Astrocyte (in vitro differentiated cells and primary cell): ENCODE measurements around the gene GRIK1. TPM values are rescaled to one million over a fixed set of nuclear protein-coding genes. Genes with fewer than 3 reads are reported as not detected.

Experiments
- DNase-seq: peaks from one replicate; pipeline ENCODE4 v3.0.0-alpha.2; 2010; ENCODE audit warnings: low read depth
- FAIRE-seq: peaks from 2 replicates; lab custom pipeline; 2011; peaks lifted over from hg19 to GRCh38; lab: Jason Lieb, UNC
- H2AFZ ChIP-seq: 2 replicates; pipeline ENCODE4 v1.6.0; 2012; ENCODE audit warnings: low read depth, low read length, inconsistent platforms
- H3K27ac ChIP-seq: 2 replicates; pipeline ENCODE4 v1.5.1; 2011; ENCODE audit warnings: low read depth, low read length, inconsistent platforms
- H3K27me3 ChIP-seq: 2 replicates; pipeline ENCODE4 v1.6.0; 2011; ENCODE audit warnings: low read length, inconsistent platforms; ENCODE audit not compliant: insufficient read depth
- H3K36me3 ChIP-seq: 2 replicates; pipeline ENCODE4 v1.5.1; 2011; ENCODE audit warnings: low read length, inconsistent platforms; ENCODE audit not compliant: insufficient read depth
- H3K4me1 ChIP-seq: 2 replicates; pipeline ENCODE4 v1.5.1; 2011; ENCODE audit warnings: low read length, inconsistent platforms; ENCODE audit not compliant: insufficient read depth
- H3K4me2 ChIP-seq: 2 replicates; pipeline ENCODE4 v1.6.0; 2012; ENCODE audit warnings: low read length, inconsistent platforms
- H3K4me3 ChIP-seq: 2 replicates; pipeline ENCODE4 v1.5.1; 2011; ENCODE audit warnings: low read depth, mild to moderate bottlenecking, low read length, inconsistent platforms; ENCODE audit not compliant: insufficient read depth
- H3K79me2 ChIP-seq: 2 replicates; pipeline ENCODE4 v1.6.0; 2012; ENCODE audit warnings: mild to moderate bottlenecking, low read length, inconsistent platforms; ENCODE audit not compliant: insufficient read depth
- H3K9ac ChIP-seq: 2 replicates; pipeline ENCODE4 v1.6.0; 2012; ENCODE audit warnings: mild to moderate bottlenecking, low read length, inconsistent platforms
- H3K9me3 ChIP-seq: 2 replicates; pipeline ENCODE4 v1.5.1; 2012; ENCODE audit warnings: low read depth, mild to moderate bottlenecking, low read length, inconsistent platforms; ENCODE audit not compliant: insufficient read depth
- H4K20me1 ChIP-seq: 2 replicates; pipeline ENCODE4 v1.6.0; 2012; ENCODE audit warnings: low read length, inconsistent platforms; ENCODE audit not compliant: insufficient read depth
- H3K27ac Mint-ChIP-seq: one replicate; pipeline ENCODE4 v1.8.0; 2021; ENCODE audit warnings: mild to moderate bottlenecking, mixed read lengths; ENCODE audit not compliant: unreplicated experiment
- H3K27me3 Mint-ChIP-seq: one replicate; pipeline ENCODE4 v1.8.0; 2021; ENCODE audit warnings: low read depth, mixed read lengths; ENCODE audit not compliant: unreplicated experiment
- H3K36me3 Mint-ChIP-seq: one replicate; pipeline ENCODE4 v1.8.0; 2021; ENCODE audit warnings: low read depth, mixed read lengths; ENCODE audit not compliant: unreplicated experiment
- H3K4me1 Mint-ChIP-seq: one replicate; pipeline ENCODE4 v1.8.0; 2021; ENCODE audit warnings: low read depth, mixed read lengths; ENCODE audit not compliant: unreplicated experiment
- H3K4me3 Mint-ChIP-seq: one replicate; pipeline ENCODE4 v1.8.0; 2021; ENCODE audit warnings: mild to moderate bottlenecking, moderate library complexity, mixed read lengths; ENCODE audit not compliant: unreplicated experiment
- H3K9me3 Mint-ChIP-seq: one replicate; pipeline ENCODE4 v1.8.0; 2021; ENCODE audit warnings: mild to moderate bottlenecking, mixed read lengths; ENCODE audit not compliant: unreplicated experiment
- EZH2 ChIP-seq: IDR thresholded peaks from 2 replicates; pipeline ENCODE4 v1.6.1; 2012; ENCODE audit warnings: mild to moderate bottlenecking, low read length, inconsistent platforms; ENCODE audit not compliant: insufficient read depth
- total RNA-seq: library from RNA; stranded (reverse); gene quantifications from 2 replicates; pipeline ENCODE4 v1.2.1, GENCODE V29; 2021
- TF ChIP-seq, protein P1 (sequence below): IDR thresholded peaks from 2 replicates; pipeline ENCODE4 v1.5.1; 2011; ENCODE audit warnings: low read depth, mild to moderate bottlenecking, inconsistent platforms, low read length, moderate library complexity; ENCODE audit not compliant: insufficient read depth

GRIK1 gene
- total RNA-seq, 1 donor from 2014 or later: not detected

DNA sequence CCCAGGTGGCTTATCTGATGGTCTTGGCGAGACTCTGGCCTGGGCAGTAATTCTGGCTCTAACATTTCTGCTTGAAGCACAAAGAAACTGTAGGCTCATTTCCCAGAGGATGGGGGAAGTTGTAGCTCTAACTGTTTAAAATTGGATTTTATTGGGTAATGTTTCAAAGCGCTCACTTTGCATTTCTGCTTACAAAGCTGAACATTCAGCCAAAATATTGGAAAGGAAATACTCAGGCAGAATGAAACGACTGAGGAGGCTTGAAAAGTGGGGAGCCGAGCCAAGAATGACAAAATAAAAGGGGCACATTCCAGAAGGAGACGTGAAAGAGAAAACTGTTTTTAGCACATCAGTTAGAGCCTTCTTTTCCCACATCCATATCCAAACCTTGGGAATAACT is 202.6 kb downstream of the GRIK1 start:
- Histone ChIP-seq H3K27me3 (no peaks in the 10 kb centered on the region), H3K4me1 (no peaks in the 10 kb centered on the region), H3K4me2 (no peak overlapping the region), H2AFZ (no peak overlapping the region), H3K36me3 (no peaks in the 10 kb centered on the region), H3K9me3 (no peaks in the 10 kb centered on the region), H3K9ac (no peak overlapping the region), H3K79me2 (no peaks in the 10 kb centered on the region), H3K4me3 (no peak overlapping the region), H4K20me1 (no peaks in the 10 kb centered on the region), H3K27ac (no peak overlapping the region)
- FAIRE-seq: no peak
- H3K27me3 Mint-ChIP-seq: no peaks in the 10 kb centered on the region
- no peak for TF ChIP-seq EZH2
- TF ChIP-seq, protein P1, sequence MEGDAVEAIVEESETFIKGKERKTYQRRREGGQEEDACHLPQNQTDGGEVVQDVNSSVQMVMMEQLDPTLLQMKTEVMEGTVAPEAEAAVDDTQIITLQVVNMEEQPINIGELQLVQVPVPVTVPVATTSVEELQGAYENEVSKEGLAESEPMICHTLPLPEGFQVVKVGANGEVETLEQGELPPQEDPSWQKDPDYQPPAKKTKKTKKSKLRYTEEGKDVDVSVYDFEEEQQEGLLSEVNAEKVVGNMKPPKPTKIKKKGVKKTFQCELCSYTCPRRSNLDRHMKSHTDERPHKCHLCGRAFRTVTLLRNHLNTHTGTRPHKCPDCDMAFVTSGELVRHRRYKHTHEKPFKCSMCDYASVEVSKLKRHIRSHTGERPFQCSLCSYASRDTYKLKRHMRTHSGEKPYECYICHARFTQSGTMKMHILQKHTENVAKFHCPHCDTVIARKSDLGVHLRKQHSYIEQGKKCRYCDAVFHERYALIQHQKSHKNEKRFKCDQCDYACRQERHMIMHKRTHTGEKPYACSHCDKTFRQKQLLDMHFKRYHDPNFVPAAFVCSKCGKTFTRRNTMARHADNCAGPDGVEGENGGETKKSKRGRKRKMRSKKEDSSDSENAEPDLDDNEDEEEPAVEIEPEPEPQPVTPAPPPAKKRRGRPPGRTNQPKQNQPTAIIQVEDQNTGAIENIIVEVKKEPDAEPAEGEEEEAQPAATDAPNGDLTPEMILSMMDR: no peak
- H3K4me3 Mint-ChIP-seq: no peak overlapping the region
- H3K4me1 Mint-ChIP-seq: no peaks in the 10 kb centered on the region
- H3K9me3 Mint-ChIP-seq: no peaks in the 10 kb centered on the region
- no peaks in the 10 kb centered on the region for H3K36me3 Mint-ChIP-seq
- no peak for DNase-seq
- no peak overlapping the region for H3K27ac Mint-ChIP-seq

DNA sequence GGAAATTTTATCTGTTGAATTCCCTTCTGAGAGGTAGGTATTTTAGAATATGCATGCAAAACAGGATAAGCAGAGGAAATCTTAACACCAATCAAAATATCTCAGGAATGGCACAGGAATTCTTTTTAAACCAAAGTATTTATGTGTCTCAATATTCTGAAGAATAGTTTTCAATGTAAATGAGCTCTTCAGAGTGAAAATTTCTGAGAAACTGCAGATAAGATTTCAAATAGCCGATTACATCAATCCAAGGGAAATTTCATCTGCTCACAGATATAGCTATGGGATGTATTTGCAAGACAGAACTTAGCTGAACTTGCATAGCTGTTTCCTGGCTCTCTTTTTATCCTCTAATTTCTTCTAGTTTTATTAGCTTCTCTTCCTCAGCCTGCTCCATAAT is 209.5 kb downstream of the GRIK1 start:
- Histone ChIP-seq H3K4me2 (no peak overlapping the region), H3K27me3 (no peaks in the 10 kb centered on the region), H3K9me3 (no peaks in the 10 kb centered on the region), H3K36me3 (no peaks in the 10 kb centered on the region), H3K9ac (no peak overlapping the region), H3K79me2 (no peaks in the 10 kb centered on the region), H3K4me1 (no peaks in the 10 kb centered on the region), H4K20me1 (no peaks in the 10 kb centered on the region), H3K4me3 (no peak overlapping the region), H3K27ac (no peak overlapping the region), H2AFZ (no peak overlapping the region)
- Mint-ChIP-seq H3K9me3 (no peaks in the 10 kb centered on the region), H3K4me1 (no peaks in the 10 kb centered on the region), H3K27ac (no peak overlapping the region), H3K36me3 (no peaks in the 10 kb centered on the region), H3K4me3 (no peak overlapping the region), H3K27me3 (no peaks in the 10 kb centered on the region)
- FAIRE-seq (no peak), DNase-seq (peak; percentile 25)
- TF ChIP-seq EZH2: no peak
- TF ChIP-seq, protein P1: no peak

DNA sequence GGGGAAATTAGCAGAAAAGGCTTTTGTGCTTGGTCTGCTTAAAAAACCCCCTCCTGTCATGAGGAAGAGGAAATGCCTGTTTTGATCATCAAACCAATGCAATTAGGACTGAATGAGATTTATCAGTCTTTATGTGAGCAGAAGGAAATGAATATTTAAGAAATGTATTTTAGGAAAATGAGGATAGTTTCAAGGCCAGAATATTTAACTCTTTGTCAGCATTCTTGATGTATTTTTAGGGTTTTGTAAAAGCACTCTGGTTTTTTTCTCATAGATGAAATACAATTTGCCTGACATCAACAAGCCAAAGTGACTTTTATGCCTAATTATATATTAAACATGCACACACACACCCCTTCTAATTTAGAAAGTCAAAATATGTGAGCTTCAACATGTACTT is 213.8 kb downstream of the GRIK1 start:
- Histone ChIP-seq H3K79me2 (no peaks in the 10 kb centered on the region), H3K4me1 (no peaks in the 10 kb centered on the region), H4K20me1 (no peaks in the 10 kb centered on the region), H3K9me3 (no peaks in the 10 kb centered on the region), H3K27me3 (no peaks in the 10 kb centered on the region), H3K4me2 (no peak overlapping the region), H3K27ac (no peak overlapping the region), H3K36me3 (no peaks in the 10 kb centered on the region), H3K9ac (no peak overlapping the region), H3K4me3 (no peak overlapping the region), H2AFZ (no peak overlapping the region)
- DNase-seq (no peak), FAIRE-seq (no peak)
- Mint-ChIP-seq H3K27ac (no peak overlapping the region), H3K4me1 (no peaks in the 10 kb centered on the region), H3K27me3 (peaks cover 2% of the 10 kb centered on the region), H3K9me3 (no peaks in the 10 kb centered on the region), H3K36me3 (no peaks in the 10 kb centered on the region), H3K4me3 (no peak overlapping the region)
- TF ChIP-seq, protein P1: no peak
- TF ChIP-seq EZH2: no peak
